Inferior parietal cortex (tissue), 1 donor: ENCODE results near the gene SLC22A8.
A peak's percentile ranks its signal among the peaks of the same experiment; 100 is the strongest.
"Not testable (repeated sequence)": the region's sequence is repeated elsewhere in the genome, so short reads cannot be mapped to it uniquely, and the experiment has no call there.

Experiments used
- DNase-seq: peaks from one replicate; pipeline ENCODE4 v3.0.0-alpha.2; 2016; ENCODE audit errors: extremely low spot score

Gene SLC22A8

DNA sequence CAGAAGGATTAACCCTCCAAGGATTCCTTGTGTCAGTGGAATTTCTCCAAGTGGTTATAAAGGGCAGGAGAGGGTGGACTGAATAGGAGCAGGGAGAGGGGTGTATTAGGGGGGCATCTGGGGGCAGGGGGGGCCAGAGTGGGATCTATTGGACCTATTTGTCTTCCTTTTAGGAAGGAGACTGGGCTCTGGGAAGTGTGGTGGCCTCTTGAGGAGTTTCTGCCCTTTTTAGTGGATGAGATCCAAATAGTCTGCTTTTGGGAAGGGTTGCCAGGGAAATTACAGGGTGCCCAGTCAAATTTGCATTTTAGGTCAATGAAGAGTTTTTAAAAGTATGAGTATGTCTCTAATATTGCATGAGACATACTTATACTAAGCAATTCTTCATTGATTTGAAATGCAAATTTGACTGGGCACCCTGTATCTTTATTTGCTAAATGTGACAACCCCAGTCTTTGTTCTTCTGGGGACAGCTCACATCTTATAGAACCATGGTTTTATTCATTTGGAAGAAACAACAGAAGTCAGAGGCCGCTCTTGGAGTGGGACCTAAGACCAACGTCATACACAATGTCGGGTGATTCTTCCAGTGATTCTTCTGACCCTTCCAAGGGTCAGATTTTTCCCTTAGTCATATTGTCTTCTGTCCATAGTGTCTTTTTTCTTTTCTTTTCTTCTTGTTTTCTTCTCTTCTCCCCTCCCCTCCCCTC is 30.4 kb downstream of the SLC22A8 start:
- DNase-seq: peak; percentile 9

DNA sequence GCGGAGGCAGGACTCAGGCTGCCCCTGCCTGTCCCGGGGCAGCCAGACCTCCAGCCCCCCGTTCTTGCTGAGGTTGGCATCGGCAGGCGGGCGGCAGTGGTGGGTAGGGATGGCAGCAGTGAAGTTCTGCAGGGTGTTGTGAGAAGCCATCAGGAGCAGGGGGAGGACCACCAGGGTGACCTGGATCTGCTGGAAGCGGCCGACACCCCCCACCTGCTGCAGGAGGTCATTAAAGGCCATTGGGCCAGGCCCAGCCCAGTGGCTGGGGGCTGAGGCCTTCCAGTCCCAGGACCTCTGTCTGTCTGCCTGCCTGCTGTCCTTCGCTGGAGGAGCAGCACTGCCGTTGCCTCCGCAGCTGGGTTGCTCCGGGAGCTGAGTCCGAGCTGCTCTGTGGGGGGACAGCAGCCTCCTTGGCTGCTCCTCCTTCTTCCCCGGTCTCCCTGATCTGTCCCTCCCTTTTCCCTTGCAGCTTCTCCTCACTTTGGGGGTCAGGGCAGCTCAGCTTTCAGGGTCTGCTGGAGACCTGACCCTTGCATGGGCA is 31.1 kb downstream of the SLC22A8 start, which contains the start of gene SLC22A6:
Gene SLC22A6, minus strand, starts transcription at position 517 of the 541 bp plus-strand sequence. Its CDS starts 277 bp downstream, at position 240.
- DNase-seq: no peak

DNA sequence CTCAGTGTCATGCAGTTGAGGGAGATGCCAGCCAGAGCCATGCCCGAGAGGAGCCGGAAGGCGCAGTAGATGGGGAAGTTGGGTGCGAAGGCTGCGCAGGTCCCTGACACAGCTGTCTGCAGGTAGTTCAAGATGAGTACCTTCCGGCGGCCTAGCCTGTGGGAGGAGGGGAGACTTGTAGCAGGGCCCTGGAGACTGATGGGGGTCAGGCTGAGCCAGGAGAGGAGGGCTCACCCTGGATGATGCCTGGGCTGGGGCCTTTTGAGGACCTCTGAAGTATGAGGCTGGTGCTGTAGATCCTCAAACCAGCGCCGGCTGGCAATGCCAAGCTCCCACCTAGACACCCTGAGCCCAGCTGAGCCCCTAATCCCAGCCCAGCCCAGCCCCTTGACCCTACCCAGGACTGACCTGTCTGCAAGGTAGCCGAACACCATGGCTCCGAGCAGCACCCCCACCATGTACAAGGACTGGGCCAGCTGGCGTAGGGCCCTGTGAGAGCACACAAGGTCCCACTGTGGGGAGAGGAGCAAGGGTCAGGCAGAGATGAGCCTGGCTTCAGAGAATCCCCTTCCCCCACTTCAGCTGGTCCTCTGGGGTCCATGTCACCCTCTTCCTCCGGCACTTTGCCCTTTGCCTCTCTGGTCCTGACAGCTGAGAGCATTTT is 32.0 kb downstream of the SLC22A8 start:
- no peak for DNase-seq

DNA sequence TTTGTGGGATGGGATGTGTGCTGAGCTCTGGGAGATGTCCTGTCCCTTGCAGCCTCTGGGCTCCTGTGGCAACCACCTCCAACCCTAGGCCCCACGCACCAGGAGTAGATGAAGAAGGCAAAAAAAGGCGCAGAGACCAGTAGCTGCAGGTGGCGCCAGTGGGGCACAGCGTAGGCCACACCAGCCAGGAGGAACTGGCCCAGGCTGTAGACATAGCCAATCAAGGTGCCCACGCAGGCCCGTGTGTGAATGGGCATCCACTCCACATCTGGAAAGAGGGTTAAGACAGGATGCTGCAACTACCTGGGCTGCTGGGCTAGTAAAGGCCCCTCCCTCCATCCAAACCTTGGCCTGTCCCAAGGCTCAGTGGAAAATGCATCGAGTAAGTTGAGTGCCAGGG is 33.9 kb downstream of the SLC22A8 start:
- no peak for DNase-seq

DNA sequence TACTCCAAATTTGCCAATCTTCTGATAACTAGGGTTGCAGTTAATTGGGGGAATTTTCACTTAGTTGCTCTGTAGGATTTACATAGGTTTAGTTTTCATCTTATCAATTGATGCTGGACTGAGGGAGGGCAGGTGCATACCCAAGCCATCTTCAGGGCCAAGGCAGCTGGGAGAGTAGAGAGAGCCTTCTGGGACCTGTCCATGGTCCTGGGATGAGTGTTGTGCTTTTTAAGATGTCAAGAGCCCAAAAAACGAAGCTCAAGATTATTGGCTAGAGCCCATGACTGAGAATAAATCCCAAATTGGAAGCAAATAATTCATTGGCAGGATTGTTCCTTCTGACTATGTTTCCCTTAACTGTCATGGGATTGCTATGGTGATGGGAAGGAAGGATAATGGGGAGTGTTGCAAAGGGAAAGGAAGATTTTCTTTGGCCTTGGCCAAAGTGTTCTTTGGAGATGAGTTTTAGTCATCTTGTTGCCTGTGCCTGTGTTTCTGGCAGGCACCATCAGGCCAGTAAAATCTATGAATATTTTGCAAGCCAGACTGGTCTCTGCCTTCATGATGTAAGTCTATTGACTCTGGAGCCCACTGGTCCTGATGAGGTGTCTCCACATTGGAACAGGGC is 35.4 kb downstream of the SLC22A8 start:
- DNase-seq: no peak

DNA sequence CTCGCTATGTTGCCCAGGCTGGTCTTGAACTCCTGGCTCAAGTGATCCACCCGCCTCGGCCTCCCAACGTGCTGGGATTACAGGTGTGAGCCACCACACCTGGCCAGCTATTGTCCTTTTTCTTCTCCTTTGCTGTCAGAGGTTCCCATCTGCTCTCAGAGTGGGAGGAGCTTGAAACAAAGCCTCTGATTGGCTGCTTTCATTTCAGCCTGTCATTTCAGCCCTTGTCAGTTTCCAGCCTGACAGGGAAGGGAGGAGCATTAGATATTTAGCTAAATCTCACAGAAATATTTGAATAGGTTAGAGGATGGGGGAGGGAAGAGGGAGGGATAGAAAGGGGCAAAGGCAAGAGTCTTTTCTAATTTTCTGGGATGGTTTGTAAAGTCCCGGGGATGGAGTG is 39.5 kb downstream of the SLC22A8 start:
- DNase-seq: no peak

DNA sequence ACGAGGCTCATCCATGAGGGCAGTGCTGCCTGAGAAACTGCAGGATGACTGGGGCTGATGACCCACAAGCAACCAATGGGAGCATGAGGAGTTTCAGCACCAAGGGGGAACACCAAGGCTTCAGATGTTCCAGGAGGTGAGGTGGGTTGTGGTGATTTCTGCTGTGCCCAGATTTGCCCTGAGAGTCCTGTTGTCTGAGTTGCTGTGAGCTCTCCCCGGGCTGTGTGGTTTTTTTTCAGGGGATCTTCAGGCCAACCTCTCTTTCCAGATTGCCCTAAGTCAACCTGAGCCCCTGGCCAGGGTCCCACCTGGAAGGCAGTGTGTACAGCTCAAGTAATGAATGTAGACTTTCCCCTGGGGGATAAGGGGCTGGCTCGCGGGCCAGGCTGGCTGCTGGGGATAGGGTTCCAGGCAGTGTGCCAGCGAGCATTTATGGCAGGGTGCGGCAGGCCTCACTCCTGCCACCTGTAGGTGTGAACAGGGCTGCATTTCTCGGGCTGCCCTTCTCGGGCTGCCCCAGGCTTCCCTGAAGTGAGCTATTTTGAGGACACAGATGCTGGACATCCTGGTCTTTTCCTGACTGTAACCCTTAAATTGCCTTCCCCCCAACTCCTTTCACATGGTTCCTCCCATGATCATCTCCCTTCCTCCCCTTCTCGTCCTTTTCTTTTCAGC is 40.7 kb downstream of the SLC22A8 start:
- no peak for DNase-seq

DNA sequence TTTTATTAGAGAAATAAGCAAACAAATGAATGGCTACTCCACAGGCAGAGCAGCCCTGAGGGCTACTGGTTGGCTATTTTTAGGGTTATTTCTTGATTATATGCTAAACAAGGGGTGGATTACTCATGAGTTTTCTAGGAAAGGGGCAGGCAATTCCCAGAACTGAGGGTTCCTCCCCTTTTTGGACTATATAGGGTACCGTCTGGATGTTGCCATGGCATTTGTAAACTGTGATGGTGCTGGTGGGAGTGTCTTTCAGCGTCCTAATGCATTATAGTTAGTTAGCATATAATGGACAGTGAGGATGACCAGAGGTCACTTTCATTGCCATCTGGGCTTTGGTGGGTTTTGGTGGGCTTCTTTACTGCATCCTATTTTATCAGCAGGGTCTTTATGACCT is 50.1 kb downstream of the SLC22A8 start:
- DNase-seq: no peak

DNA sequence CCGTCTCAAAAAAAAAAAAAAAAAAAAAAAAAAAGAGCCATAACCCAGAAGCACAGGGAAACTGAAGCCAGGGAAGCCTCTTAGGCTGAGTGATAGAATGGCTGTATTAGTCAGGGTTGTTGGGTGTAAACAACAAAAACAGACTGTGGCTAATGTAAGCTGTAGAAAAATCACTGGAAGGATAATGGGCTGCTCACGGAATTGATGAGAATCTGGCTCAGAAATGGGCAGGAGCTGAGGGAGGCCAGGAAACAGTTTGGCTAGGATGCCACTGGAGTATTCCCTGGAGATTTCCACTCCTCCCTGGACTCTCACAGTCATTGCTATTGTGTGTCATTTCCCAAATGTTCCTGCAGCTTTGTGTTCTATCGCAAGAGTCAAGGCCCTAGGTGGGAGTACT is 53.2 kb downstream of the SLC22A8 start:
- no peak for DNase-seq

DNA sequence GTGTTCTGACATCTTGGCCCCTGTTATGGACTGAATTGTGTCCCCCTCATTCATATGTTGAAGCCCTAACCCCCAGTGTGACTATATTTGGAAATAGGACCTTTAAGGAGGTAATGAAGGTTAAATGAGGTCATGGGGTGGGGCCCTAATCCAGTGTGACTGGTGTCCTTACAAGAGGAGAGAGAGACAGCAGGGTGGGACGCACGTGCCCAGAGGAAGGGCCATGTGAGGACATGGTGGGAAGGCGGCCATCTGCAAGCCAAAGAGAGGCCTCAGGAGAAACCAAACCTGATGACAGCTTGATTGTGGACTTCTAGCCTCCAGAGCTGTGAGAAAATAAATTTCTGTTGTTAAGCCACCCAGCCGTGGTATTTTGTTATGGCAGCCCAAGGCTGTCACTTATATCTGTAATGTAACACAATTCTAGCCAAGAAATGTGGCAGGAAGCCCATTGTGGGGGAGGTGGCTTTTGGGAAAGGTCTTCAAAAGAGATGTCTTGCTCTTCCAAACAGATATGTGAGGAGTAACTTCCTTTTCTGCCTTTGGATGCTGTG is 54.5 kb downstream of the SLC22A8 start:
- DNase-seq: no peak

DNA sequence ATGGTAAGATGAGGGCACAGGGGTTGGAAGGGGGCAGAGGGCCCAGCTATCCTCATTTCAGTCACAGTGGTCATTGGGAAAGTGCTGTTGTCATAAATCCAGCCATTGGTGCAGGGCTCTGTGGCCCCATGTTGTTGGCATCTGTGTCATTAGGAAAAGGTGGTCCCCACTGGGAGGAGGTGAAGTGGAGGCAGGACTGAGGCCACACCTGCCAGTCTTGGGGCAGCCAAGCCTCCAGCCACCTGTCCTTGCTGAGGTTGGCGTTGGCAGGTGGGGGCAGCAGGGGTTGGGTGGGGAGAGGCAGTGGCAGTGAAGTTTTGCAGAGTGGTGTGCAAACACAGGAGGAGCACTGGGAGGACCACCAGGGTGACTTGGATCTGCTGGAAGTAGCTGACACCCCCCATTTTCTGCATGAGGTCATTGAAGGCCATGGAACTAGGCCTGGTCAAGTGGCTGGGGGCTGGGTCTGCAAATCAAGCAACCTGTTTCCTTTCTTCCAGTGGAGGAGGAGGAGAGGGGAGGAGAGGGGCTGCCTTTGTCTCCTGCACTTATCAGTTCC is 56.1 kb downstream of the SLC22A8 start:
- DNase-seq: no peak

DNA sequence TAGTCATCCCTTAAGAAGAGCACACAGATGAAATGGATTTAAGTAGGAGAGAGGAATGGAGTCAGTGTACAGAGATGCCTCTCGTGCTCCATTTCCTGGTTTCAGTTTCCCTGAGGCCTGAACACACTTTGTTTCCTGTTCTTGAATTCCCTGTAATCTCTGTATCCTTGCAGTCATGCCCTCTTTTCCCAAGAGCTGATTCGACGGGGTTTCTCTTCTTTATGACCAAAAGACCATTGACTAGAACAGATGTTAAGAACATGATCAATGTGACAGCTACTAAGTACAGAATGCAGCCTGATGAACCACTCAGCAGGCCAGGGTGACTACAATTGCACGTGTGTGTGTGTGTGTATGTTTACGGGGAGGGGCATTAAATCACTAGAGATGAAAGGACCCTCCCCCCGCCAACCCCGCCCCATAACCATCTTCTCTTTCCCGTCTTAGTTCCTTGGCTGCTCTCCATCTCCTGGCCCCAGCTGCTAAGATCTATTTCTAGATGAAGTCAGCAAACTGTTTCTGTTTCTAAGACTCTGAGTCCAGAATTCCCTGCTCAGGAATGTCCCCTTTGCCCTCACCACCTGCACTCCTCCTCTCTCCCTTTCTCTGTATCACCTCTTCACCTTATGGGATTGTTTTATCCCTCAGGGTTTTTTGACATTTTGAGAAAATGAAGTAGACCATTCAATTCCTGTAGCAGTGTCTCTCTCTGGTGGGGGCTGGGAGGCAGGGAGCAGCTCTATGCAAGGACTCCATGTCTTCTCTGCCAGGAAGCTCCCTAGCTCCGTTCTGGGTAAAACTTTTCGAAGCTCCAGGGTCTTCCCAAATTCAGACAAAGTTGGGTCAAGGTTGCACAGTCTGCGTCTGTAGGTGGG is 56.9 kb downstream of the SLC22A8 start:
- peak; percentile 20 for DNase-seq

DNA sequence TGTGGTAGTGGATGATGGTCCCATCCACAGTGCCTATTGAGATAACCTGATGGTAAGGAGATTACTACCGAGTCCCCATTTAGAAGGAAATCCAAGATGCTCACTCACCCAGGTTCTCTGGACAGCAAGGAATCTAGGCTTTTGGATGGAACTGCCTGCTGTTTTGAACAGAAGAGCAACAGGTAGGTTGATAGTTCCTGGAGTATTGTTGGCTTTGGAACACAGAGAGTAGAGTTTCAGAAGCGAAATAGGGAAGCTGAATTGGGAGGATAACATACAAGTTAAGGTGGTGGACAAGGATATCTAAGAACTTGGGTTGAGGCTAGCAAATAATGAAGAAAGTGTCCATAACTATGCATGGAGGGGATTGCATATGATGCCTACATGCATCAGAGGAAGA is 58.5 kb downstream of the SLC22A8 start:
- DNase-seq: no peak

DNA sequence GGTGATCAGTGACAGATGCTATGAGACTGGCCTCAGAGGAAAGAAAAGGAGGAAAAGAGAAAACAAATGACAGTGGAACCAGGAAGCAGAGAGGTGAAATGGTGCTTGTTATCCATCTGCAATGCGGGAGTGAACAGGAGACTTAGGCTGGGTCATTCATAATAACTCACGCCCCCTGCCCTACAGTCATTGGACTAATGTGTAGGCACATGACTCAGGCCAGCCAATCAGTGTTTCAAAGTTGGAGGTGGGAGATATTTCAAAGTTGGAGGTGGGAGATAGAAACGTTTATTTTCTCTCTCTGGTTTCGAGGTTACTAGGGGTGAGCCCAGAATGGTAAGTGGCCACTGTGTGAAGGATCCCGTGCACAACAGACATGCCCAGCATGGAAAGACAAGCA is 61.2 kb downstream of the SLC22A8 start:
- no peak for DNase-seq

DNA sequence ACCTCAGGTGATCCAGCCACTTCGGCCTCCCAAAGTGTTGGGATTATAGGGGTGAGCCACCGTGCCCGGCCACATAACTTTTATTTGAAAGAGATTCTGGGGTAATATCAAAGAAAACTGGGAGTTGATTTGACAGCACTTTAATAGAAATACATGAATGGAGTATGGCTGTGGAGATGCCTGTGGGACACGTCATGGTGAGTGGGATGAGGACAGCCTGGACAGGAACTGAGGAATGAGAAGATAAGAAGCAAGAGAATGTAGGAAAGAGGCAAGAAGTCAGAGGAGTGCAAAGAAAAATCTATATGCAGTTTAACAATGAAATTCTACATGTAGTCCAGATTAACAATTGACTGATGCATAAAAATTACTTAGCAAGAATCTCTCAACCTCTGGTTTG is 61.8 kb downstream of the SLC22A8 start:
- no peak for DNase-seq

DNA sequence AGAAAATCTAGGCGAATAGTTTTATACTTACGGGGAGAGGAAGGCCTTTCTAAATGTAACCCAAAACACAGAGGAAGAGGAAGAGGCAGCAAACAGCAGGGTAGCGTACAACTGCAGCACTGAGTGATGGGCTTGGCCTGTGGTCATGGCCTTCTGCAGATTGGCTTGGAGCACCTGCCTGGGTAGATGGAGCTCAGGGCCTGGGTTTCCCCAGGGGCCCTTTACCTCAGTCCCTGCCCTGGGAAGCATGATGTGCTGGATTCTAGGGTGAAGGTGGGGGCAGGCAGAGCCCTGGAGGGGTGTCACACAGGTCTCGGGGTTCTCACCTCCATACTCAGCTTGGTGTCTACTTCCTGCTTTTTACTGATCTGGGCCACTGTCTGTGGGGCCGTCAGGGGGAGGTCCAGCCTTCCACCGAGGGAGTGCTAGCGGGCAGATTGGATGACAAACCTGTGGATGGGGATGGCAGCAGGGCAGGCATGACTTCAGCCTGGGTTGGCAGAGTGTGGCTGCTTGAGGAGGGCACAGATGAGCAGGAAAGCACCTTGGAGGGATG is 66.8 kb downstream of the SLC22A8 start:
- DNase-seq: no peak

DNA sequence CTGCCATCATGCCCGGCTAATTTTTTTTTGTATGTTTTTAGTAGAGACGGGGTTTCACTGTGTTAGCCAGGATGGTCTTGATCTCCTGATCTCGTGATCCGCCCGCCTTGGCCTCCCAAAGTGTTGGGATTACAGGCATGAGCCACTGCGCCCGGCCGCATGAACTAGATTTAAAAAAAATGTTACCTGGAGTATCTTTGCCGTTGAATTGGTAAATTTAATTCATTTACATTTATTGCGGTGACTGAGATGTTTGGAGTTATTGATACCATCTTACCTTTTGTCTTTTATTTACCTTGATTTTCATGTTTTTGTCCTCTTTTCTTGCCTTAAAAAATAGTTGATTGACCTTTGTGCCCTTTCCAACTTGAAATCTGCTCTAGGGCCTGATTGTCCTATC is 70.1 kb downstream of the SLC22A8 start:
- DNase-seq: not testable (repeated sequence)
